GM18951 (cell line): ENCODE measurements around the gene DNAJB11.
"Not testable (repeated sequence)": the region's sequence is repeated elsewhere in the genome, so short reads cannot be mapped to it uniquely, and the experiment has no call there.

Experiments
- POLR2A ChIP-seq: IDR thresholded peaks from 4 replicates; pipeline ENCODE4 v1.6.1; 2011; ENCODE audit warnings: mild to moderate bottlenecking; ENCODE audit not compliant: insufficient read length, insufficient read depth; ENCODE audit errors: extremely low read depth
- in situ Hi-C: fragments of 300-500 bp; cut with MboI; formaldehyde crosslinking; loops from one replicate; pipeline ENCODE4 v1.12.0; 2022; ENCODE audit warnings: low sequenced_read_pairs, mixed read lengths, inconsistent platforms; ENCODE audit not compliant: unreplicated experiment

Gene DNAJB11

GRCh38 chr3:186570941-186571643 is 572 bp downstream of the DNAJB11 start:
- TF ChIP-seq POLR2A, result no peak
- in situ Hi-C loops, result no loop called here

GRCh38 chr3:186571644-186572013 is 1.1 kb downstream of the DNAJB11 start:
- in situ Hi-C loops, result no loop called here
- TF ChIP-seq POLR2A, result no peak

- in situ Hi-C loops, result no loop called here
- TF ChIP-seq POLR2A, result no peak
These were observed 7.0 kb downstream of the DNAJB11 start for GRCh38 chr3:186577521-186577920.

- no peak for TF ChIP-seq POLR2A
These were observed 10.3 kb downstream of the DNAJB11 start for GRCh38 chr3:186580785-186581184.

GRCh38 chr3:186582541-186582940 is 12.0 kb downstream of the DNAJB11 start:
- in situ Hi-C loops, result no loop called here

More at GRCh38 chr3:186580785-186581184, 10.3 kb downstream of the DNAJB11 start:
- in situ Hi-C loops, result no loop called here

GRCh38 chr3:186583831-186584230 is 13.3 kb downstream of the DNAJB11 start:
- TF ChIP-seq POLR2A, result no peak
- in situ Hi-C loops, result no loop called here

More at GRCh38 chr3:186582541-186582940, 12.0 kb downstream of the DNAJB11 start:
- no peak for TF ChIP-seq POLR2A

- in situ Hi-C loops, result not testable (repeated sequence)
These were observed 15.7 kb downstream of the DNAJB11 start for GRCh38 chr3:186586245-186586644.

GRCh38 chr3:186587183-186587582 is 16.7 kb downstream of the DNAJB11 start:
- no peak for TF ChIP-seq POLR2A
- in situ Hi-C loops, result no loop called here

GRCh38 chr3:186588632-186589031 is 18.1 kb downstream of the DNAJB11 start:
- TF ChIP-seq POLR2A, result no peak
- in situ Hi-C loops, result no loop called here

GRCh38 chr3:186589121-186589520 is 18.6 kb downstream of the DNAJB11 start:
- TF ChIP-seq POLR2A, result no peak
- in situ Hi-C loops, result no loop called here

GRCh38 chr3:186589856-186590579 is 19.5 kb downstream of the DNAJB11 start:
- in situ Hi-C loops, result no loop called here

GRCh38 chr3:186590580-186591295 is 20.2 kb downstream of the DNAJB11 start:
- in situ Hi-C loops, result no loop called here

More at GRCh38 chr3:186589856-186590579, 19.5 kb downstream of the DNAJB11 start:
- TF ChIP-seq POLR2A, result no peak

GRCh38 chr3:186592682-186593081 is 22.2 kb downstream of the DNAJB11 start:
- no peak for TF ChIP-seq POLR2A
- in situ Hi-C loops, result no loop called here

More at GRCh38 chr3:186590580-186591295, 20.2 kb downstream of the DNAJB11 start:
- TF ChIP-seq POLR2A, result no peak
